NCI-H82 treated with DMSO at 0.1 percent for 48 hours (cell line): ENCODE measurements around the gene UBE2I.
"Not testable (repeated sequence)": the region's sequence is repeated elsewhere in the genome, so short reads cannot be mapped to it uniquely, and the experiment has no call there.

Experiments
- DNase-seq: peaks from one replicate; lab custom pipeline; 2025; ENCODE audit not compliant: unreplicated experiment; lab: John Stamatoyannopoulos, UW

The UBE2I gene

GRCh38 chr16:1328136-1328535, 18.7 kb downstream of the UBE2I start:
- not testable (repeated sequence) for DNase-seq

- not testable (repeated sequence) for DNase-seq
Measured at GRCh38 chr16:1328961-1329360, 19.5 kb downstream of the UBE2I start.

GRCh38 chr16:1330260-1330914, 21.0 kb downstream of the UBE2I start:
- peak; percentile 11 for DNase-seq

- no peak for DNase-seq
Measured at GRCh38 chr16:1330931-1331711, 21.7 kb downstream of the UBE2I start.

- DNase-seq, result no peak
Measured at GRCh38 chr16:1331712-1332617, 22.5 kb downstream of the UBE2I start.

GRCh38 chr16:1332618-1333148, 23.2 kb downstream of the UBE2I start:
- DNase-seq, result no peak

GRCh38 chr16:1333149-1333812, 23.8 kb downstream of the UBE2I start, which contains the start of gene BAIAP3:
BAIAP3 (plus strand) TSS chr16:1333645; CDS start chr16:1338550, 4,905 bp downstream.
- no peak for DNase-seq

- no peak for DNase-seq
Measured at GRCh38 chr16:1333854-1334700, 24.6 kb downstream of the UBE2I start.

- DNase-seq, result no peak
Measured at GRCh38 chr16:1334739-1335138, 25.3 kb downstream of the UBE2I start.

- DNase-seq, result no peak
Measured at GRCh38 chr16:1335211-1335971, 26.0 kb downstream of the UBE2I start.

- DNase-seq, result no peak
Measured at GRCh38 chr16:1335996-1336395, 26.6 kb downstream of the UBE2I start.

GRCh38 chr16:1336619-1337018, 27.2 kb downstream of the UBE2I start:
- DNase-seq, result no peak

GRCh38 chr16:1337486-1337885, 28.1 kb downstream of the UBE2I start:
- DNase-seq, result no peak

GRCh38 chr16:1338119-1338730, 28.8 kb downstream of the UBE2I start:
- no peak for DNase-seq

- no peak for DNase-seq
Measured at GRCh38 chr16:1338855-1339675, 29.6 kb downstream of the UBE2I start.

- no peak for DNase-seq
Measured at GRCh38 chr16:1340730-1341494, 31.5 kb downstream of the UBE2I start.
